NCI-H226 (cell line): ENCODE data around the gene CCDC12.

ENCODE experiments used
- DNase-seq: peaks from one replicate; pipeline ENCODE4 v3.0.0-alpha.2; 2015

The CCDC12 gene

DNA sequence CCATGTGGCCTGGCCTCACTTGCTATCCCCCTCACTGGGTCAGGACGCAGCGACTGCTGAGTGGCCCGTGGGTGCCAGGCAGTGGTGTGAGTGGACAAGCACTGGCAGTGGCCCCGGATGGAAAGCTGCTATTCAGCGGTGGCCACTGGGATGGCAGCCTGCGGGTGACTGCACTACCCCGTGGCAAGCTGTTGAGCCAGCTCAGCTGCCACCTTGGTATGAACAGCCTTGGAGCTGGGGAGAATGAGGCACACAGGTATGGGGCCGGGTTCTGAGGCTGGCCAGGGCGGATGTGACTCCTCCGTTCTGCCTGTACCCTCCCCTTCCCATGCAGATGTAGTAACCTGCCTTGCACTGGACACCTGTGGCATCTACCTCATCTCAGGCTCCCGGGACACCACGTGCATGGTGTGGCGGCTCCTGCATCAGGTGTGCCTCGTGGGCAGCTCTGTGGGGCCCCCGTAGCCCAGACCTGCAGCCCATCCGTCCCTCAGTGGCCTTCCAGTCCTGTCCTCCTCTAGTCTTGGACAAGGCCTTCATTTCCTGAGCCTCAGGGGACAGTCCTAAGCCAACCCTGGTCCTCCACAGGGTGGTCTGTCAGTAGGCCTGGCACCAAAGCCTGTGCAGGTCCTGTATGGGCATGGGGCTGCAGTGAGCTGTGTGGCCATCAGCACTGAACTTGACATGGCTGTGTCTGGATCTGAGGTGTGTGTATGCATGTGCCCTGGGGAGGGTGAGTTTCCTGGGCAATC lies 31.1 kb upstream of the CCDC12 start:
- DNase-seq, result no peak

DNA sequence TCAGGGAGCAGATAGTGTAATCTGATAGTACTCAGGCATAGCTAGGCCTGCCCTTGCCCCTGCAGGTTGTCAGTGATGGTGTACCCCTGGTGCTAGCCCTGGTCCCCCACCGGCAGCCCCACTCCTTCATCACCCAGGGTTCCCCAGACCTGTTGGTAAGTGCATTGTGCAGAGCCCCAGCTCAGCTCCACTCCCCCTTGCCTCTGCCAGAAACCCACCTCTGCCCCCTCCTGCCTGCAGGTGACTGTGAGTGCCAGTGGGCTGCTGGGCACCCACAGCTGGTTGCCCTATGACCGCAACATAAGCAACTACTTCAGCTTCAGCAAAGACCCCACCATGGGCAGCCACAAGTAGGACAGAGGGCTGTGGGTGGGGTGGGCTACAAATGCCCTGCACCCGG lies 30.5 kb upstream of the CCDC12 start:
- no peak for DNase-seq

DNA sequence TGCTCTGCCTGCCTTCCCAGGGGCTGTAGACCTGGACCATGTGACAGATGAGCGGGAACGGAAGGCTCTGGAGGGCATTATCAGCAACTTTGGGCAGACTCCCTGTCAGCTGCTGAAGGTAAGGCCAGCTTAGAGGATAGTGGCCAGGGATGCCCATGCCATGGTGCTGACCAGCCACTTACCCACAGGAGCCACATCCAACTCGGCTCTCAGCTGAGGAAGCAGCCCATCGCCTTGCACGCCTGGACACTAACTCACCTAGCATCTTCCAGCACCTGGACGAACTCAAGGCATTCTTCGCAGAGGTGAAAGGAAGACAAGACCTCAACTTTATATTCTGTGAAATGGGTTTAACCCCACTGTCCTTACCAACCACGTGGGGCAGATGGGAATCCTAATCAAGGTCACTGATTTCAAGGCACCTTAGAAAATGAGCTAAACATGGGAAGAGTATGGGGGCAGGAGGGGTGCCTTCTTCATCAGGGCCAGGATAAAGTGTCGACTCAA lies 29.7 kb upstream of the CCDC12 start:
- DNase-seq, result no peak

DNA sequence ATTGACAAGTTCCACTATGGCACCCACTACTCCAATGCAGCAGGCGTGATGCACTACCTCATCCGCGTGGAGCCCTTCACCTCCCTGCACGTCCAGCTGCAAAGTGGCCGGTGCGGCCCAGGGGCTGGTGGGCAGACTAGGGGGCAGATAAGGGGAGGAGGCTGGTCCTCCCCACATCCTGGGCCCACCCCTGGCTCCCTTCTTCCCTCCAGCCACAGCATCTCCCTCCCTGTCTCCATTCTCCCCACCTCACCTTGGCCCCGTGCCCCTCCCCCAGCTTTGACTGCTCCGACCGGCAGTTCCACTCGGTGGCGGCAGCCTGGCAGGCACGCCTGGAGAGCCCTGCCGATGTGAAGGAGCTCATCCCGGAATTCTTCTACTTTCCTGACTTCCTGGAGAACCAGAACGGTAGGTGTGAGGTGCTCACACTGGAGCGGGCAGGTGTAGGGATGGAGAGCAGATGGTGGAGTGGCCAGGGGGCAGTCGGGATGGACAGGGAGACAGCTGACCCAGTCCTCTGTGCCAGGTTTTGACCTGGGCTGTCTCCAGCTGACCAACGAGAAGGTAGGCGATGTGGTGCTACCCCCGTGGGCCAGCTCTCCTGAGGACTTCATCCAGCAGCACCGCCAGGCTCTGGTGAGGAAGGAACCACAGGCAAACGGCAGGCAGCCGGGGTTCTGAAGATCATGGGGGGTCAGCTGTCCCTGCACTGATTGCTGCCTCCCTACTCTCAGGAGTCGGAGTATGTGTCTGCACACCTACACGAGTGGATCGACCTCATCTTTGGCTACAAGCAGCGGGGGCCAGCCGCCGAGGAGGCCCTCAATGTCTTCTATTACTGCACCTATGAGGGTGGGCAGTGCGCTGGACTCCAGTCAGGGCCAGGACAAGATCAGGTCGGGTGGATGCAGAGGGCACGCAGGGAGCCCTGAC lies 28.9 kb upstream of the CCDC12 start:
- DNase-seq, result no peak

DNA sequence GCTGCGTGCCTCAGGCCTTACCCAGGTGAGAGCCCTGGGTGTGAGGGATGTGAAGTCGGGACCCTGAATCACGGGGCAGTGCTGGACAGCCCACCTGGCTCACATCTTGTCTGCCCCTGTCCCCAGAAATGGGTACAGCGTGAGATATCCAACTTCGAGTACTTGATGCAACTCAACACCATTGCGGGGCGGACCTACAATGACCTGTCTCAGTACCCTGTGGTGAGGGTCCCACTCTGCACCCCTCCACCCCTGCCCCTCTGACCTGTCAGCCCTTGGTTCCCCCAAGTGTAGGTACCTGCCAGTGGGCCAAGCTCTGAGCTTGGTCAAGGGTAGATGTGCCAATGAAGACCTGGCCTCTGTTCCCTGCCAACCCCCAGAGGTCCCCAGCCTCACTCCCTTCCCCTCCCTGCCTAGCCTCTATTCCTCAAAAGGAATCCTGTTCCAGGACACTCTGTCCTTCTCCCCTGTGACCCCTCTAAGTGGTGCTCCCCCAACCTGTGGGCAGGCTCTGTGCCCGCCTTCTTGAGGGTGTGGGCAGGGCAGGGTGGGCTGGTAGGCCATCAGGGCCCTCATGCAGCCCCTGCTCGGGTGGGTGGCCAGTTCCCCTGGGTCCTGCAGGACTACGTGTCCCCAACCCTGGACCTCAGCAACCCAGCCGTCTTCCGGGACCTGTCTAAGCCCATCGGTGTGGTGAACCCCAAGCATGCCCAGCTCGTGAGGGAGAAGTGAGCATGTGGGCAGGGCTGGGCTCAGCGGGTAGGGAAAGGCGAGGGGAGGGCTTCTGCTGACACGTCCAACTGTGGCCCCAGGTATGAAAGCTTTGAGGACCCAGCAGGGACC lies 28.0 kb upstream of the CCDC12 start:
- no peak for DNase-seq

DNA sequence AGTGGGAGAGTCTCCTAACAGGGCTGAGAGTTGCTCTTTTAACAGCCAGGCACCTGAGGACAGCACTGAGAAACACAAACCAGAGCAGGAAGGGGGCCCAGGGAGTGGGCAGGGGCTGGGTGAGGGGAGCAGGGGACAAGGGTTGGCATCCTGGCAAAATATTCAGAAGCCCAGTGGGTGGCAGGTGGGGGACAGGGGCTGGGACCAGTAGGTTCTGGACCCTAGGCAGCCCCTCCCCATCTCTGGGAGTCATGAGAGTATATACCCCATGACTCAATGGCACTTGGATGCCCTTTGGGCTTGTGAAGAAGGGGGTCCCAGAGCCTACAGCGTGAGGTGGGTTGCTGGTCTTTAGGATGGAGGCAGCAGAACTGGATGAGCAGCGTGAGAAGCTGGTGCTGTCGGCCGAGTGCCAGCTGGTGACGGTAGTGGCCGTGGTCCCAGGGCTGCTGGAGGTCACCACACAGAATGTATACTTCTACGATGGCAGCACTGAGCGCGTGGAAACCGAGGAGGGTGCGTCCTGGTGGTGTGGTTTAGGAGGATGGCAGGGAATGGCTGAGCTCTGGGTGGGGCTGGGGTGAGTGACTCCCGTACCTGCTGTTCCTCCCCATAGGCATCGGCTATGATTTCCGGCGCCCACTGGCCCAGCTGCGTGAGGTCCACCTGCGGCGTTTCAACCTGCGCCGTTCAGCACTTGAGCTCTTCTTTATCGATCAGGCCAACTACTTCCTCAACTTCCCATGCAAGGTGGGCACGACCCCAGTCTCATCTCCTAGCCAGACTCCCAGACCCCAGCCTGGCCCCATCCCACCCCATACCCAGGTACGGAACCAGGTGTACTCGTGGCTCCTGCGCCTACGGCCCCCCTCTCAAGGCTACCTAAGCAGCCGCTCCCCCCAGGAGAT lies 27.2 kb upstream of the CCDC12 start:
- DNase-seq, result no peak

DNA sequence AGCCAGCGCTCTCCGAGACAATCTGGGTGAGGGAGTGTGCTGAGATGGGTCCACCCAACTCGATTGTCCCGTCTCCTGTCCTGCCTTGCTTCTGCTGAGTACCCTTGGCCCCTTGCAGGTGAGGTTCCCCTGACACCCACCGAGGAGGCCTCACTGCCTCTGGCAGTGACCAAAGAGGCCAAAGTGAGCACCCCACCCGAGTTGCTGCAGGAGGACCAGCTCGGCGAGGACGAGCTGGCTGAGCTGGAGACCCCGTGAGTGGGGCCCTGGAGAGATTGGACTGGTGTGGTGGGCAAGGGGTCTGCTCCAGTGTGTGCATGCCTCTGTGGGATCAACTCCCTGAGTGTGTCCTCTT lies 26.5 kb upstream of the CCDC12 start:
- DNase-seq, result no peak

DNA sequence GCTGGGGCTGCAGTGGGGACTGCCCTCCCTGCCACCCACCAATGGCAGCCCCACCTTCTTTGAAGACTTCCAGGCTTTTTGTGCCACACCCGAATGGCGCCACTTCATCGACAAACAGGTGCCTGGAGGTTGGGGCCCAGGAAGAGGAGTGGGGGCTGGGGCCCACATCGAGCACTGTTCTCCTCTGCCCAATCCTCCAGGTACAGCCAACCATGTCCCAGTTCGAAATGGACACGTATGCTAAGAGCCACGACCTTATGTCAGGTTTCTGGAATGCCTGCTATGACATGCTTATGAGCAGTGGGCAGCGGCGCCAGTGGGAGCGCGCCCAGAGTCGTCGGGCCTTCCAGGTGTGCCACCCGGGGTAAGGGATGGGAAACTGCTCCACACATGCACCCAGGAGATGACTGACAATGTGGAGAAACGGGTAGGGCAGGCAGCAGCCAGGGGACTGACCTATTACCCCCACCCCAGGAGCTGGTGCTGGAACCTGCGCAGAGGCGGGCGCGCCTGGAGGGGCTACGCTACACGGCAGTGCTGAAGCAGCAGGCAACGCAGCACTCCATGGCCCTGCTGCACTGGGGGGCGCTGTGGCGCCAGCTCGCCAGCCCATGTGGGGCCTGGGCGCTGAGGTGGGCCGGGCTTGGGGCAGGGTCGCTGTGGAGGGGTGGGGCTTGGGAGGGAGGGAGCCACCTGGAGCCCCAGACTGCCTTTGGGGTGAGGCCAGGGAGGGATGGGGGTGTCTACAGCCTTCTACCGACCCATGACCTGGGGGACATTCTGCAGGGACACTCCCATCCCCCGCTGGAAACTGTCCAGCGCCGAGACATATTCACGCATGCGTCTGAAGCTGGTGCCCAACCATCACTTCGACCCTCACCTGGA lies 25.9 kb upstream of the CCDC12 start:
- no peak for DNase-seq

DNA sequence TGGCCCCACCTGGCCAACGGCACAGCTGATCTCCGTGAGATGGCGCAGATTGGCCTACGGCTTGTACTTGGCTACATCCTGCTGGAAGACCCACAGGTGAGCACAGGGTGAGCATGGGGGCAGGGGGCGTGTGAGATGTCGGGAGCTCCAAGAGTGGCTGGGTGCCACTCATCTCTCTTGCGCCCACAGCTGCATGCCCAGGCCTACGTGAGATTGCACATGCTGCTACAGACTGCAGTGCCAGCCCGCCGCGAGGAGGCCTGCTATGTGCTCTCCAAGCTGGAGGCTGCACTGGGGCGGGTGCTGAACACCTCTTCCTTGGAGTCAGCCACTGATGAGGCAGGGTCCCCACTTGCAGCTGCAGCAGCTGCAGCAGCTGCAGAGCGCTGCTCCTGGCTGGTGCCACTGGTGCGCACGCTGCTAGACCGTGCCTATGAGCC lies 25.2 kb upstream of the CCDC12 start:
- DNase-seq, result no peak

DNA sequence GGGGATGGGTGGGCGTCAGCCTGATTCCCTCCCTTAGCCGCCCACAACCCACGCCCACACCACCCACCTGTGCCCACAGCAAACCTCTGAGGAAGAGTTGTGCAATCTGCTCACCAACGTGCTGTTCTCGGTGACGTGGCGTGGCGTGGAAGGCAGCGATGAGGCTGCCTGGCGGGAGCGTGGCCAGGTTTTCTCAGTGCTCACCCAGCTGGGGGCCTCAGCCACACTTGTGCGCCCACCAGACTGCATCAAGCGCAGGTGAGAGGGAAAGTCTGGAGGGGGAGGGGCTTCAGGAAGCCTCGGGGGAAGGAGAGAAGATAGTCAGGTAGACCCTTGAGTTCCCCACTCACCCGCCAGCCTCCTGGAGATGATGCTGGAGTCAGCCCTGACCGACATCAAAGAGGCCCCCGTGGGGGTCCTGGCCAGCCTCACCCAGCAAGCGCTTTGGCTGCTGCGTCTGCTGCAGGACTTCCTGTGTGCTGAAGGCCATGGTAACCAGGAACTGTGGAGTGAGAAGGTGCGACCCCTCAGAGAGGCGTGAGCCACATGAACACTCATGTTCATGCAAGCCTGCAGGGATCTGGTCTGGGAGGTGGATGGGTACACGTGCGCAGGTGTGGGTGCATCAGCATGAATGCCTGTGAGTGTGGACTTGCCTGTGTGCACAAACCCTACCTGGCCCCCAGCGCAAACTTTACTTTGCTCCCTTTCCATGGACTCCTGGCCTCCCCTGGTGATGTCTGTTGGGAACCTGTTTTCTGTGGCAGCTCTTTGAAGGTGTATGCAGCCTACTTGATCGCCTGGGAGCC lies 24.6 kb upstream of the CCDC12 start:
- no peak for DNase-seq

DNA sequence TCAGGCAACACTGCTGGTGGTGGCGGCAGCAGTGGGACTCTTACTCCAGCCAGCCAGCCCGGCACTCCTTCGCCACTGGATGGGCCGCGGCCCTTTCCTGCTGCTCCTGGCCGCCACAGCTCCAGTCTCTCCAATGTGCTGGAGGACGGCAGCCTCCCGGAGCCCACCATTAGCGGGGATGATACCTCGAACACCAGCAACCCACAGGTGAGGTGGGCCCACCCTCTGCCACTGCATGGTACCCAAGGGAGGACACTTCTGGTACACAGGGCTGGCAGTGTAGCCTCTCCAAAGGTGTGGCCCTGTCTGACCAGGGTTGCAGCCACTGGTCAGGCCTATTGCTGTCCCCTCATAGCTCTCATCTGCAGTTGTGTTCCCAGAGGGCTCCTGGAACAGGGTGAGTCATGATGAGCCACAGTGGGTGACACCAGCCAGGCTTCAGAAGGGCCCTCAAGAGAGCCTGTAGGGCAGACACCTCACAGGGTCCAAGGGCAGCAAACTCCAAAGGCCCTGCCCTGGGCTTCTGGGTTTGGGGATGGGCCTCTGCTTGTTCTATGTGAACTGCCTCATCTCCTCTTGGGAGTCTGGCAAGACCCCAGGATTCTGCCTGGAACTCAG lies 23.8 kb upstream of the CCDC12 start:
- no peak for DNase-seq

DNA sequence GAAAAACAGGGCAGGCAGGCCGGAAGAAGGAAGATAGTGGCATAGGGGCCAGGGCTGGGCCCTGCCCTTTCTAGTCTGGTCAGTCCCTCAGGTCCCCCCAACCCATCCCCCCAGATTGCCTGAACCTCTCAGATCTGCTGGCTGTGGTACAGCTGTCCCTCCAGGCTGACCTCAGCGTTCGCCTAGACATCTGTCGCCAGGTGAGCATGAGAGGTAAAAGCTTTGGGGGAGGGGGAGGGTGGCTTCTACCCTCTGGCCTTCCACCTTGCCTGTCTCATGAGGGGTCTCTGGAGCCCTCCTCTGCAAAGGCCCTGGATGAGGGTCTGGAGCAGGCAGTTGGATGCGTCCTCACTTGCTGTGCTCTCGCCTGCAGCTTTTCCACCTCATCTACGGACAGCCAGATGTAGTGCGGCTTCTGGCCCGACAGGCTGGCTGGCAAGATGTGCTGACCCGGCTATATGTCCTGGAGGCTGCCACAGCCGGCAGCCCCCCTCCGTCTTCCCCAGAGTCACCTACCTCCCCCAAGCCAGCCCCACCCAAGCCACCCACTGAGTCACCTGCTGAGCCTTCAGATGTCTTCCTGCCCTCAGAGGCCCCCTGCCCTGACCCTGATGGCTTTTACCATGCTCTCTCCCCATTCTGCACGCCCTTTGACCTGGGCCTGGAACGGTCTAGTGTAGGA lies 23.1 kb upstream of the CCDC12 start:
- no peak for DNase-seq

DNA sequence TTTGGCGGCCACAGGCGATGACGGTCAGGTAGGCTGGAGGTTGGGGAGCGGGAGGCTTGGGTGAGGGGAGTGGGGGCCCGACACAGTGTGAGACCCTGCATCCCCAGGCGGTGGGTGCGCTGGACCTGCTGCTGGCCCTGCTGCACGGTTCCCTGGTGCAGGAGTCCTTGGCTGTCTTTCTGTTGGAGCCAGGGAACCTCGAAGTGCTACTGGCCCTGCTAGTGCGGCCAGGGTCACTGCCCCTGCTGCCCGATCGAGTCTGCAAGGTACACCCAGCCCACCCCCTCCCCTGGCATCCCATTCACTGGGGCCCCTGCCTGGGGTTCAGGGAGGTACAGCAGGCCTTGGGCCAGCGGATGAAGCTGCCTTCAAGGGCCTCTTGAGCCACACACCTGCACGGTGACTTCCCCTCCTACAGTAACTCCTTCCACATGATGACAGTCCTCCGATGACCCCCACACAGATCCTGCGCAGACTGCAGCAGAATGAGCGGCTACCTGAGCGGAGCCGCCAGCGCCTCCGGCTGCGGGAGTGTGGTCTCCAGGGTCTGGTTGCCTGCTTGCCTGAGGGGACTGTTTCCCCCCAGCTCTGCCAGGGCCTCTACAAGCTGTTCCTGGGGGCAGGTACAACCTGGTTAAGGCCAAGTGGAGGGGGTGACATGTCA lies 22.4 kb upstream of the CCDC12 start:
- DNase-seq, result no peak

DNA sequence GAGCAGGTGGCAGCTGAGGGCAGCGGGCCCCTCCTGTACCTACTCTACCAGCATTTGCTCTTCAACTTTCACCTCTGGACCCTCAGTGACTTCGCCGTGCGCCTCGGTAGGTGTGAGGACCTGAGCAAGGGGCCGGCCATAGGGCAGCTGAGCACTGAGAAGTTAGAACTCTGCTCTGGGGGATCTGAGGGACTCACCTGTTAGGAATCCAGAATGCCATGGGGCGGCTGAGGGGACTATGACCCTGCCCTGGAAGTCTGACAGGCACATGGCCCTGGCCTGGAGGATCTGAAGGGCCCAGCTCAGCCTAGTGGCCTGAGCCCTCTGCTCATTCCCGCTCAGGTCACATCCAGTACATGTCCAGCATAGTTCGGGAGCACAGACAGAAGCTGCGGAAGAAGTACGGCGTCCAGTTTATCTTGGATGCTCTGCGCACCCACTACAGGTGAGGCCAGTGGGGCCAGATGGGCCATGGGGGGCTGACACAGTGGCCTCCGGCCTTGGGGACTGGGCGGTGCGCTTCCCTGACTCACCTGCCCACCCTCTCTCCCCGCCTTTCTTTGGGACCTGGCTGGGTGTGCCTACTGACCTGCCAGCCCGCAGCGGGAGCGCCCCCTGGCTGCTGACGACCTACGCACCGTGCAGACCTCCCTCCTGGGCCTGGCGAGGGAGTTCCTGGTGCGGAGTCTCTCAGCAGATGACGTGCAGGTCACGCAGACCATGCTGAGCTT lies 21.7 kb upstream of the CCDC12 start:
- no peak for DNase-seq

DNA sequence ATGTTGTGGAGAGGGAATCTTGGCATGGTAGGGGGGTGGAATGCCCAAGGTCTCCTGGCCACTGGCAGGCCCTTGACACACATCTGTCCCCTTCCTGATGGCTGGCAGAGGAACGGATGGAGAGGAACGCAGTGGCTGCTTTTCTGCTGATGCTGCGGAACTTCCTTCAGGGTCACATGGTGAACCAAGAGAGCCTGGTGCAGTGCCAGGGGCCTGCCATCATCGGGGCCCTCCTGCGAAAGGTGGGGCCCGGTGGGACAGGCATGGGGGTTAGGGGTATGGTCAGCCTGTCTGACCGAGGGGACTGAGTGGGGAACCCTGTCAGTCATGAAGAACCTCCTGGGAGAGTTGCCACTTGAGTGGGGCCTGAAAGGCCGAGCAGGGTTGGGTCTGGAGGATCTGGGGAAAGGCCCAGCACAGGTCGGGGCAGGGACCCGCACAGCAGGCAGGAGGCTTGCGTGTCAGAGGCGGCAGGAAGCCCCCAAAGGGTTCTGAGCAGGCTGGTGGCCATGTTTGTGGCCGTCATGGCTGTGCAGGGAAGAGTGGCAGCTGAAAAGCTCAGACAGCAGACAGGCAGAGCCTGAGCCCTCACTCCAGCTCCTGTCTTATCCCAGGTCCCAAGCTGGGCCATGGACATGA lies 21.0 kb upstream of the CCDC12 start:
- DNase-seq, result no peak

DNA sequence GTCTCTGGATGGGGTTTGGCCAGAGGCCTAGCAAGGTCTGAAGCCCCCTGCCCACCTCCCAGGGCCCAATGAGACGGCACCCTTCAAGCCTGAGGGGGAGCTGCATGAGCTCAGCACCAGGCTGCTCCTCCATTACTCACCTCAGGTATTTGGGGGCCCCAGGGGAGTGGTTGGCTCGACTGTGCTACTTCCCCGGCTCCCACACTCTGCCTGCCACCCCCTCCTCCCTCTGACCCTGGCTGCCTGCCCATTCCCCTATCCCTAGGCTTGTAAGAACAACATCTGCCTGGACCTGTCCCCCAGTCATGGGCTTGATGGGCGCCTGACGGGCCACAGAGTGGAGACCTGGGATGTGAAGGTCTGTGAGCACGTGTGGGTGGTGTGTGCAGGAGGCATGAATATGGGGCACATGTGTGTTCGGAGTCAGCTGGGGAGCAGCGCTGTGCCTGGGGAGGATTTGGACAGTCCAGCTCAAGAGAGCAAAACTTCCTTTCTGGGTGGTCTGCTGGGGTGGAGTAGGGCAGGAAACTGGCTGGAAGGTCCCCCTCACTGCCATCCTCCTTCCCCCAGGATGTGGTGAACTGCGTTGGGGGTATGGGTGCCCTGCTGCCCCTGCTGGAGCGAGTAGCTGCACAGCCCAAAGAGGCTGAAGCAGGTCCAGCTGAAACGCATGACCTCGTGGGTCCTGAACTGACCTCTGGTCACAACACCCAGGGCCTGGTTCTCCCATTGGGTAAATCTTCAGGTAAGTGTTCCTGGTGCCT lies 20.3 kb upstream of the CCDC12 start:
- DNase-seq, result no peak
